B cell (primary cell): Measurements from ENCODE around the gene AGBL4. TPM values are rescaled to one million over a fixed set of nuclear protein-coding genes. Genes with fewer than 3 reads are reported as not detected.

Experiments
- ATAC-seq: fragments of 200-7000 bp; cut with Tn5 transposase; one replicate; pipeline ENCODE4 v1.10.0; 2021; ENCODE audit warnings: low read depth, mild to moderate bottlenecking, moderate number of reproducible peaks, moderate library complexity
- CTCF ChIA-PET: fragments of 350-600 bp; sonication (Branson Sonifier 250); formaldehyde crosslinking; loops from one replicate; lab custom pipeline; 2021; ENCODE audit warnings: antibody characterized with exemption, inconsistent platforms; lab: Charles Lee
- POLR2A ChIA-PET: fragments of 350-600 bp; sonication (Branson Sonifier 250); formaldehyde crosslinking; loops from one replicate; lab custom pipeline; 2021; ENCODE audit warnings: antibody characterized with exemption; lab: Charles Lee
- DNase-seq: peaks from one replicate; pipeline ENCODE4 v3.0.0; 2013
- H2AFZ ChIP-seq: 2 replicates; pipeline ENCODE4 v1.6.1; 2012; ENCODE audit warnings: mild to moderate bottlenecking, low read depth, low read length; ENCODE audit not compliant: insufficient read depth, poor library complexity, severe bottlenecking
- H3K27ac ChIP-seq, 2 donors: 1 replicate in 1 of 2; 2 replicates in 1 of 2; pipeline ENCODE4 v1.5.1; 2012 to 2013; ENCODE audit warnings: low read length in 2 of 2, mild to moderate bottlenecking in 2 of 2, moderate library complexity in 1 of 2
- H3K27me3 ChIP-seq, 4 experiments: fragments of 200-600 bp in 1 of 4; sonication (generic) in 1 of 4; replicated peaks in 1 of 4; 1 replicate in 2 of 4; 2 replicates in 2 of 4; pipeline versions ENCODE4 v1.6.1 to v1.7.0; 2013 to 2016; ENCODE audit warnings: low read length in 3 of 4, mild to moderate bottlenecking in 2 of 4, mixed read lengths in 1 of 4, moderate library complexity in 1 of 4; ENCODE audit not compliant: insufficient read depth in 4 of 4, control insufficient read depth in 3 of 4; ENCODE audit errors: control extremely low read depth in 1 of 4
- H3K36me3 ChIP-seq, 2 experiments: replicated peaks in 1 of 2; 1 replicate in 1 of 2; 2 replicates in 1 of 2; pipeline versions ENCODE4 v1.6.1 to v1.7.1; 2013; ENCODE audit warnings: low read length in 1 of 2; ENCODE audit not compliant: insufficient read depth in 2 of 2, control insufficient read depth in 1 of 2; ENCODE audit errors: control extremely low read depth in 1 of 2, extremely low read depth in 1 of 2
- H3K4me1 ChIP-seq, 2 donors: fragments of 200-600 bp in 1 of 2; sonication (generic) in 1 of 2; 1 replicate in 1 of 2; 2 replicates in 1 of 2; pipeline versions ENCODE4 v1.5.1 to v1.6.1; 2013 to 2017; ENCODE audit warnings: low read length in 2 of 2; ENCODE audit not compliant: control insufficient read depth in 2 of 2, insufficient read depth in 2 of 2
- H3K4me2 ChIP-seq: replicated peaks from 2 replicates; pipeline ENCODE3; 2012; ENCODE audit warnings: mild to moderate bottlenecking, low read depth, low read length; ENCODE audit not compliant: poor library complexity, severe bottlenecking
- H3K4me3 ChIP-seq, 5 experiments: fragments of 200-600 bp in 1 of 5; sonication (generic) in 1 of 5; 1 replicate in 3 of 5; 2 replicates in 2 of 5; pipeline versions ENCODE4 v1.5.1 to v1.7.0; 2011 to 2016; ENCODE audit warnings: low read length in 4 of 5, mild to moderate bottlenecking in 4 of 5, low read depth in 2 of 5, control low read depth in 1 of 5, moderate library complexity in 1 of 5; ENCODE audit not compliant: insufficient read depth in 1 of 5; ENCODE audit errors: control extremely low read depth in 1 of 5, extremely low read depth in 1 of 5
- H3K79me2 ChIP-seq: fragments of 200-600 bp; sonication (generic); one replicate; pipeline ENCODE4 v1.6.0; 2016; ENCODE audit warnings: low read length; ENCODE audit not compliant: control insufficient read depth, insufficient read depth
- H3K9ac ChIP-seq: fragments of 200-600 bp; sonication (generic); 2 replicates; pipeline ENCODE4 v1.6.1; 2017; ENCODE audit warnings: mild to moderate bottlenecking, low read length, moderate library complexity
- H3K9me3 ChIP-seq, 3 donors: one replicate each; pipeline versions ENCODE4 v1.6.1 to v1.7.1; 2013; ENCODE audit warnings: low read length in 2 of 3; ENCODE audit not compliant: control insufficient read depth in 2 of 3, insufficient read depth in 1 of 3; ENCODE audit errors: control extremely low read depth in 1 of 3
- H4K20me1 ChIP-seq: 2 replicates; pipeline ENCODE4 v1.6.0; 2012; ENCODE audit warnings: mild to moderate bottlenecking, low read length; ENCODE audit not compliant: insufficient read depth, control insufficient read depth, poor library complexity, severe bottlenecking
- H3K27ac Mint-ChIP-seq: one replicate; pipeline ENCODE4 v1.8.0; 2021; ENCODE audit warnings: mixed read lengths
- H3K27me3 Mint-ChIP-seq: one replicate; pipeline ENCODE4 v1.8.0; 2021; ENCODE audit warnings: mixed read lengths
- H3K4me1 Mint-ChIP-seq: one replicate; pipeline ENCODE4 v1.8.0; 2021; ENCODE audit warnings: mixed read lengths
- H3K4me3 Mint-ChIP-seq: one replicate; pipeline ENCODE4 v1.8.0; 2021; ENCODE audit warnings: mixed read lengths
- H3K9me3 Mint-ChIP-seq: one replicate; pipeline ENCODE4 v1.8.0; 2022; ENCODE audit warnings: mixed read lengths; ENCODE audit not compliant: insufficient read depth
- EZH2 ChIP-seq: IDR thresholded peaks from 2 replicates; pipeline ENCODE4 v1.6.1; 2012; ENCODE audit warnings: borderline replicate concordance, low read depth, mild to moderate bottlenecking, moderate library complexity, low read length; ENCODE audit not compliant: insufficient read depth, poor library complexity, severe bottlenecking
- WGBS: methylation state at CpG from one replicate; pipeline ENCODE4 v1.1.5; 2013; ENCODE audit warnings: missing lambda C conversion rate; ENCODE audit not compliant: insufficient coverage; 5-methylcytosine and 5-hydroxymethylcytosine counted together
- intact Hi-C: fragments of 100-400 bp; cut with micrococcal nuclease; formaldehyde crosslinking; loops from one replicate; pipeline ENCODE4 v1.10.0; 2022
- polyA plus RNA-seq: library from polyadenylated mRNA; depleted of rRNA; stranded (reverse); fragments of >200 nt; gene quantifications from 2 replicates; pipeline ENCODE4 v1.2.3, GENCODE V29; 2012
- total RNA-seq, 2 donors: library from RNA; stranded (reverse); fragments of 120-200 nt in 1 of 2; gene quantifications; 1 replicate in 1 of 2; 2 replicates in 1 of 2; pipeline versions ENCODE4 v1.2.3 to v1.2.4, GENCODE V29; 2013 to 2022
- TF ChIP-seq, protein P1 (sequence below): fragments of 200-600 bp; IDR thresholded peaks from one replicate; pipeline ENCODE4 v1.8.0; 2022; ENCODE audit warnings: antibody characterized with exemption, mild to moderate bottlenecking

AGBL4 gene
- total and polyA plus RNA-seq, 2 donors (not counting 1 experiment from before 2014, with no cell fraction given) = 0.07 to 0.12 TPM

DNA sequence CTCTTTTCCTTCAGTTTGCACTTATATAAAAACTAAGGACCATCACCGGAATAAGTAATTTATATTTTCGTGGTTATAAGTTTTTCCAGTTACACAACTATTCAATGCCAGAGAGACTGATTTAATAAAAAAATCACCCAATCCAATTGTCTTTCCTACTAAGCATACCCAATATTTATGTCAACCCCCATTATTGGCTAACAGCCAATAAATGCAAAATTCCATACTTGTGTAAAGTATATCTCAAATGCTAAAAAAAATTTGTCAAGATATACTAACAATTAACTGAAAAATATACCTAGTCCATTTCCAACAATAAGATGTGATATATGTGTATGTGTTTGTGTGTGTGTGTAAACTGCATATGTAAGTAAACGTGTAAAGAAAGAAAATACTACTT is 117.4 kb downstream of the AGBL4 start:
- intact Hi-C loops = no loop called here

DNA sequence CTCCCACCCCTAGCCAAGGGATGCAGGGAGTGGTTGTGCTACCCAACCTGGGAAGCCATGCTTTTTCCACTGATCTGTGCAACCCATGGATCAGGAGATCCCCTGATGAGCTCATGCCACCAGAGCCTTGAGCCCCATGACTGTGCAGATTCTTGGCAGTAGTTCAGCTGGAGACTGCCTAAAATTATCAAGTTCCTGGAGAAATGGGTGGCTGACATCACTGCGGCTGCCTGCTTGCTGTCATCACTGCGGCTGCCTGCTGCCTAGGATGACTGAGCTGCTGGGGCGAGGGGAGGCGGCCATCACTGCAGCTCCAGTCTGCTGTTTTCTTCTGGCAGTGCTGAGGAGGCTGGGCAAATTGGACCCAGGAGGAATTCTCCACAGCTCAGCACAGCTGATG is 159.2 kb downstream of the AGBL4 start:
- no peak overlapping the region for H3K4me3 ChIP-seq
- H3K27ac Mint-ChIP-seq = no peak overlapping the region
- no peak overlapping the region for H3K27ac ChIP-seq
- no peaks in the 10 kb centered on the region for H3K4me1 ChIP-seq
- ATAC-seq = no peak
- no peaks in the 10 kb centered on the region for H3K79me2 ChIP-seq
- no peaks in the 10 kb centered on the region for H3K27me3 Mint-ChIP-seq
- peaks cover 0 to 21% (median 0%) of the 10 kb centered on the region in 3 donors for H3K9me3 ChIP-seq
- no peaks in the 10 kb centered on the region for H4K20me1 ChIP-seq
- no peaks in the 10 kb centered on the region for H3K27me3 ChIP-seq
- intact Hi-C loops = no loop called here
- no peak overlapping the region for H3K4me2 ChIP-seq
- ChIA-PET CTCF (no interaction called here), POLR2A (no interaction called here)
- no peak for TF ChIP-seq EZH2
- TF ChIP-seq, protein P1, sequence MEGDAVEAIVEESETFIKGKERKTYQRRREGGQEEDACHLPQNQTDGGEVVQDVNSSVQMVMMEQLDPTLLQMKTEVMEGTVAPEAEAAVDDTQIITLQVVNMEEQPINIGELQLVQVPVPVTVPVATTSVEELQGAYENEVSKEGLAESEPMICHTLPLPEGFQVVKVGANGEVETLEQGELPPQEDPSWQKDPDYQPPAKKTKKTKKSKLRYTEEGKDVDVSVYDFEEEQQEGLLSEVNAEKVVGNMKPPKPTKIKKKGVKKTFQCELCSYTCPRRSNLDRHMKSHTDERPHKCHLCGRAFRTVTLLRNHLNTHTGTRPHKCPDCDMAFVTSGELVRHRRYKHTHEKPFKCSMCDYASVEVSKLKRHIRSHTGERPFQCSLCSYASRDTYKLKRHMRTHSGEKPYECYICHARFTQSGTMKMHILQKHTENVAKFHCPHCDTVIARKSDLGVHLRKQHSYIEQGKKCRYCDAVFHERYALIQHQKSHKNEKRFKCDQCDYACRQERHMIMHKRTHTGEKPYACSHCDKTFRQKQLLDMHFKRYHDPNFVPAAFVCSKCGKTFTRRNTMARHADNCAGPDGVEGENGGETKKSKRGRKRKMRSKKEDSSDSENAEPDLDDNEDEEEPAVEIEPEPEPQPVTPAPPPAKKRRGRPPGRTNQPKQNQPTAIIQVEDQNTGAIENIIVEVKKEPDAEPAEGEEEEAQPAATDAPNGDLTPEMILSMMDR = no peak
- H3K4me3 Mint-ChIP-seq = no peak overlapping the region
- H3K9ac ChIP-seq = no peak overlapping the region
- H3K36me3 ChIP-seq = no peaks in the 10 kb centered on the region
- no peaks in the 10 kb centered on the region for H3K4me1 Mint-ChIP-seq
- no peak overlapping the region for H2AFZ ChIP-seq
- H3K9me3 Mint-ChIP-seq = peaks cover 9% of the 10 kb centered on the region
- DNase-seq = no peak
- WGBS = 95% methylated on average over 2 of the region's 4 CpGs

More for the DNA sequence above, 117.4 kb downstream of the AGBL4 start:
- no peak overlapping the region for H3K27ac ChIP-seq
- H3K4me1 ChIP-seq = no peaks in the 10 kb centered on the region
- ATAC-seq (no peak), DNase-seq (no peak)
- no peak overlapping the region for H2AFZ ChIP-seq
- H3K9ac ChIP-seq = no peak overlapping the region
- no peaks in the 10 kb centered on the region for H3K27me3 Mint-ChIP-seq
- no peaks in the 10 kb centered on the region for H3K9me3 ChIP-seq
- no peaks in the 10 kb centered on the region for H4K20me1 ChIP-seq
- no peaks in the 10 kb centered on the region for H3K27me3 ChIP-seq
- no CpG with 5 or more reads among the region's 3 CpGs for WGBS
- ChIA-PET POLR2A (no interaction called here), CTCF (no interaction called here)
- H3K27ac Mint-ChIP-seq = no peak overlapping the region
- peaks cover 2% of the 10 kb centered on the region for H3K9me3 Mint-ChIP-seq
- no peak overlapping the region for H3K4me3 Mint-ChIP-seq
- no peak for TF ChIP-seq EZH2
- TF ChIP-seq, protein P1 = no peak
- no peak overlapping the region for H3K4me2 ChIP-seq
- no peaks in the 10 kb centered on the region for H3K4me1 Mint-ChIP-seq
- H3K79me2 ChIP-seq = no peaks in the 10 kb centered on the region
- no peak overlapping the region for H3K4me3 ChIP-seq
- H3K36me3 ChIP-seq = no peaks in the 10 kb centered on the region
